NCI-H2029 treated with DMSO at 0.1 percent for 48 hours (cell line): ENCODE results near the gene CDH12.

Experiments used
- DNase-seq: peaks from one replicate; lab custom pipeline; 2025; lab: John Stamatoyannopoulos, UW

CDH12 gene

GRCh38 chr5:21704974-21705668, 1148.0 kb downstream of the CDH12 start:
- no peak for DNase-seq

GRCh38 chr5:21701317-21701716, 1151.8 kb downstream of the CDH12 start:
- DNase-seq: no peak
